CD4-positive, alpha-beta T cell treated with Interleukin-17A for 1 hour (primary cell): ENCODE data around the gene RBM19.

Experiments used
- DNase-seq: peaks from one replicate; pipeline ENCODE4 v3.0.0-alpha.2; 2020

RBM19 gene

GRCh38 chr12:113898466-113898865 lies 67.7 kb downstream of the RBM19 start:
- no peak for DNase-seq

GRCh38 chr12:113897406-113897805 lies 68.7 kb downstream of the RBM19 start:
- DNase-seq, result no peak

- DNase-seq, result no peak
Observed at GRCh38 chr12:113896841-113897240, 69.3 kb downstream of the RBM19 start.

GRCh38 chr12:113896194-113896593 lies 69.9 kb downstream of the RBM19 start:
- DNase-seq, result no peak

- no peak for DNase-seq
Observed at GRCh38 chr12:113895176-113895575, 70.9 kb downstream of the RBM19 start.

GRCh38 chr12:113894697-113895096 lies 71.4 kb downstream of the RBM19 start:
- DNase-seq, result no peak

GRCh38 chr12:113893221-113893620 lies 72.9 kb downstream of the RBM19 start:
- DNase-seq, result no peak

GRCh38 chr12:113892556-113892955 lies 73.6 kb downstream of the RBM19 start:
- DNase-seq, result no peak

GRCh38 chr12:113891739-113892520 lies 74.2 kb downstream of the RBM19 start:
- DNase-seq, result no peak

GRCh38 chr12:113891167-113891692 lies 74.9 kb downstream of the RBM19 start:
- no peak for DNase-seq

GRCh38 chr12:113889891-113890581 lies 76.1 kb downstream of the RBM19 start:
- DNase-seq, result no peak

GRCh38 chr12:113889076-113889475 lies 77.0 kb downstream of the RBM19 start:
- DNase-seq, result no peak

- DNase-seq, result no peak
Observed at GRCh38 chr12:113888435-113888834, 77.7 kb downstream of the RBM19 start.

- no peak for DNase-seq
Observed at GRCh38 chr12:113887906-113888305, 78.2 kb downstream of the RBM19 start.

GRCh38 chr12:113886721-113887120 lies 79.4 kb downstream of the RBM19 start:
- no peak for DNase-seq

GRCh38 chr12:113884392-113884791 lies 81.7 kb downstream of the RBM19 start:
- no peak for DNase-seq

- no peak for DNase-seq
Observed at GRCh38 chr12:113882690-113883089, 83.4 kb downstream of the RBM19 start.

- no peak for DNase-seq
Observed at GRCh38 chr12:113880988-113881962, 84.8 kb downstream of the RBM19 start.

- DNase-seq, result no peak
Observed at GRCh38 chr12:113880326-113880725, 85.8 kb downstream of the RBM19 start.

GRCh38 chr12:113879658-113880057 lies 86.5 kb downstream of the RBM19 start:
- no peak for DNase-seq

GRCh38 chr12:113877607-113878006 lies 88.5 kb downstream of the RBM19 start:
- no peak for DNase-seq

GRCh38 chr12:113876160-113876559 lies 90.0 kb downstream of the RBM19 start:
- no peak for DNase-seq

GRCh38 chr12:113875691-113876090 lies 90.4 kb downstream of the RBM19 start:
- DNase-seq, result no peak
